Loucy (cell line): ENCODE data around the gene JAM3.

Source experiments
- EZH2phosphoT487 ChIP-seq: fragments of 200-600 bp; IDR thresholded peaks from 2 replicates; pipeline ENCODE4 v1.6.1; 2018; ENCODE audit warnings: antibody characterized with exemption, mild to moderate bottlenecking, moderate library complexity, borderline replicate concordance
- TF ChIP-seq, protein P1 (sequence below): fragments of 200-600 bp; sonication (generic); conservative IDR thresholded peaks from 2 replicates; pipeline ENCODE4 v1.5.1; 2014; ENCODE audit warnings: mild to moderate bottlenecking, antibody characterized with exemption, low read length

GRCh38 chr11:134082990-134083389 lies 14.1 kb downstream of the JAM3 start:
- TF ChIP-seq, protein P1, sequence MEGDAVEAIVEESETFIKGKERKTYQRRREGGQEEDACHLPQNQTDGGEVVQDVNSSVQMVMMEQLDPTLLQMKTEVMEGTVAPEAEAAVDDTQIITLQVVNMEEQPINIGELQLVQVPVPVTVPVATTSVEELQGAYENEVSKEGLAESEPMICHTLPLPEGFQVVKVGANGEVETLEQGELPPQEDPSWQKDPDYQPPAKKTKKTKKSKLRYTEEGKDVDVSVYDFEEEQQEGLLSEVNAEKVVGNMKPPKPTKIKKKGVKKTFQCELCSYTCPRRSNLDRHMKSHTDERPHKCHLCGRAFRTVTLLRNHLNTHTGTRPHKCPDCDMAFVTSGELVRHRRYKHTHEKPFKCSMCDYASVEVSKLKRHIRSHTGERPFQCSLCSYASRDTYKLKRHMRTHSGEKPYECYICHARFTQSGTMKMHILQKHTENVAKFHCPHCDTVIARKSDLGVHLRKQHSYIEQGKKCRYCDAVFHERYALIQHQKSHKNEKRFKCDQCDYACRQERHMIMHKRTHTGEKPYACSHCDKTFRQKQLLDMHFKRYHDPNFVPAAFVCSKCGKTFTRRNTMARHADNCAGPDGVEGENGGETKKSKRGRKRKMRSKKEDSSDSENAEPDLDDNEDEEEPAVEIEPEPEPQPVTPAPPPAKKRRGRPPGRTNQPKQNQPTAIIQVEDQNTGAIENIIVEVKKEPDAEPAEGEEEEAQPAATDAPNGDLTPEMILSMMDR = no peak
- TF ChIP-seq EZH2phosphoT487 = no peak
